SH-SY5Y (cell line): ENCODE measurements around the gene B3GNT3.
A peak's percentile ranks its signal among the peaks of the same experiment; 100 is the strongest.

Experiments used
- GATA2 ChIP-seq: IDR thresholded peaks from 2 replicates; pipeline ENCODE4 v1.6.1; 2011; ENCODE audit warnings: mild to moderate bottlenecking, low read depth, low read length
- GATA3 ChIP-seq: IDR thresholded peaks from 2 replicates; pipeline ENCODE4 v1.6.1; 2011; ENCODE audit warnings: low read depth, mild to moderate bottlenecking, low read length, moderate library complexity

Gene B3GNT3

GRCh38 chr19:17778251-17778967 lies 16.5 kb upstream of the B3GNT3 start:
- TF ChIP-seq GATA2: no peak
- TF ChIP-seq GATA3: no peak

- no peak for TF ChIP-seq GATA2
- TF ChIP-seq GATA3: no peak
Measured at GRCh38 chr19:17778968-17779929, 15.7 kb upstream of the B3GNT3 start.

DNA sequence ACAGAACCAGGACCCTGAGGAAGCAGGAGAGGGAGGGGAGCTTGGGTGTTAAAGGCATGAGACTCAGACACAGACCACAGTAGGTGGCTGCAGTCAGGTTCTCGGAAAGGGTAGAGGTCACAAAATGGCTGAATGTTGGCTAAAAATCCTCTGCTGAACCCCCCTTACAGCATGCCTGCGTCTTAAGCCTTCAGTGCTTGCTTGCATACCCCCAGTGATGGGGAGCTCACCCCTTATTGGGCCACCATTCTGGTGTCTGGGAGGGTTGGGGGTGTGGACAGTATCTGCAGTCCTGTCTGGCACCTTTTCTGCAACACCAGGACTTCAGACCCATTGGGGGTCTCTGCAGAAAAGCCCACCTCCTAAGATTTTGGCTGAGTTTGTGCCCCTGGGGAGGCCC lies 14.2 kb upstream of the B3GNT3 start:
- TF ChIP-seq GATA2 (no peak), GATA3 (no peak)

- TF ChIP-seq GATA2: no peak
- no peak for TF ChIP-seq GATA3
Measured at GRCh38 chr19:17784201-17785008, 10.5 kb upstream of the B3GNT3 start.

GRCh38 chr19:17787274-17787913 lies 7.5 kb upstream of the B3GNT3 start:
- TF ChIP-seq GATA2 (no peak), GATA3 (no peak)

- TF ChIP-seq GATA3 (no peak), GATA2 (no peak)
Measured at GRCh38 chr19:17788632-17789031, 6.3 kb upstream of the B3GNT3 start.

DNA sequence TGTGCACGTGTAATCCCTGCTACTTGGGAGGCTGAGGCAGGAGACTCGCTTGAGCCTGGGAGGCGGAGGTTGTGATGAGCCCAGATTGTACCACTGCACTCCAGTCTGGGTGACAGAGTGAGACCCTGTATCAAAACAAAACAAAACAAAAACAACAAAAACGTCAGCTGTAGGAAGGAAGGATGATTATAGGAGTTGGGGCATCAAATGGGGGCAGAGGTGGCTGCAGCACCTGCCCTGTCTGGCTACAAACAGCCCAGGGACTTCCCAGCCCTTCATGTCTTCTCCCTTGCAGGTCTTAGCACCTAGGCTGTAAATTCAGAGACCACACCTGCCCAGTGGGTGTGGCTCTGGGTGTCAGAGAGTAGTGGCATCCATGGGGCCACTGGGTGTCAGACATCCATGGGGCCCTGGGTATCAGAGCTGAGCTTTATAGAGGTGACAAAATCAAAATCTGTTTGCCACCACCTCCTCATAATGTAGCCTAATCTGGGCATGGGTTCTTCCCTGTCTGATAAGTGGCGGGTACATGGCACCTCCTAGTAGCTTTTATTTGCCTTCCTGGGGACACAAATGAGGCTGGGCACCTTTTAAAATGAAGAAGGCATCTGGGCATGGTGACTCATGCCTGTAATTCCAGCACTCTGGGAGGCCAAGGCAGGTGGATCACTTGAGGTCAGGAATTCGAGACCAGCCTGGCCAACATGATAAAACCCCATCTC lies 4.7 kb upstream of the B3GNT3 start:
- TF ChIP-seq GATA3: no peak
- no peak for TF ChIP-seq GATA2

DNA sequence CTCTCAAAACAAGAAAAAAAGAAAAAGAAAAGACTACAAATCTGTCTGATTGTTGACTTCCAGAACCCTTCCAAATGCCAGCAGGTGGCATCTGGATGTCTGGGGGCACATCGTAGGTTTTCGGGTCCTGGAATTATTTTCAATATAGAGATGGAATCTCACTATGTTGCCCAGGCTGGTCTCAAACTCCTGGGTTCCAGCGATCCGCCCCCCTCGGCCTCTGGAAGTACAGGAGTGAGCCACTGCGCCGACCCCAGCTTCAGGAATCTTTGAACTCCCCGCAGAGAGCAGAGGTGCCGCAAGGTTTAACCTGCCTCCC lies 567 bp upstream of the B3GNT3 start:
- TF ChIP-seq GATA2 (no peak), GATA3 (no peak)

- no peak for TF ChIP-seq GATA2
- TF ChIP-seq GATA3: no peak
Measured at GRCh38 chr19:17795495-17795856, 538 bp downstream of the B3GNT3 start.

- TF ChIP-seq GATA2 (no peak), GATA3 (no peak)
Measured at GRCh38 chr19:17796013-17796837, 1.3 kb downstream of the B3GNT3 start.

- TF ChIP-seq GATA3: no peak
- no peak for TF ChIP-seq GATA2
Measured at GRCh38 chr19:17796838-17797423, 2.0 kb downstream of the B3GNT3 start.

DNA sequence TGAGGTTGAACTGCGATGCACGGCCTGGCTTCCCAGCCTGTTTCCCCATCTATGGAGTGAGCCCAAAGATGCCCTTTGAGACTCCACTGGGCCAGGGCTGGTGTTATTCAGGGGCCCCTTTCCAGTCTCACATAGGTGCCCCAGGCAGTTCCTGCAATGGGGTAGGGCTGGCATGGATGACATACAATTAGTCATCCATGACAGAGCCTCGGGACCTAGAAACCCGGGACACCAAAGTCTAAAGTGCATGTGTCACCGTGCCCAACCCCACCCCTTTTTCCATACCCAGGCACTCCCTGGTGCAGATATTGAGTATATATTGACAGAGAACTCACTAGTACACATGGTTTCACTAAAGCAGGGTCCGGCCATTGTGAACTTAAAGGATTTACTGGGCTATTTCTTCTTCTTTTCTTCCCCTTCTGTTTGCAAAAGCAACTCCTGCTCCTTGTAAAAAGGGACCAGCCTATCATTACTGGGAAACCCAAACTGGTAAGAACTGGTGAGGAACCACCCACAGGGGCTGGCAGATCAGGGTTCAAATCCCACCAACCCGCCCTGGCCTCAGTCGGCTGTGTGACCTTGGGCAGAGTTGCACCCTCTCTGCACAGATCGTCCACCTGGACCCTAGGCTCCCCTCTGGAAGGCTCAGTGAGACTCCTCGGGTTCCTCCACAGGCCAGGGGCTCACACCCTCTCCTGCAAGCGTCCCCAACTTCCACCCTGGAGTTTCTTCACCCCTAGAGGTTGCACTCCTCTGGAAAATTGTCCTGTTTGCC lies 2.7 kb downstream of the B3GNT3 start:
- TF ChIP-seq GATA3 (no peak), GATA2 (no peak)

DNA sequence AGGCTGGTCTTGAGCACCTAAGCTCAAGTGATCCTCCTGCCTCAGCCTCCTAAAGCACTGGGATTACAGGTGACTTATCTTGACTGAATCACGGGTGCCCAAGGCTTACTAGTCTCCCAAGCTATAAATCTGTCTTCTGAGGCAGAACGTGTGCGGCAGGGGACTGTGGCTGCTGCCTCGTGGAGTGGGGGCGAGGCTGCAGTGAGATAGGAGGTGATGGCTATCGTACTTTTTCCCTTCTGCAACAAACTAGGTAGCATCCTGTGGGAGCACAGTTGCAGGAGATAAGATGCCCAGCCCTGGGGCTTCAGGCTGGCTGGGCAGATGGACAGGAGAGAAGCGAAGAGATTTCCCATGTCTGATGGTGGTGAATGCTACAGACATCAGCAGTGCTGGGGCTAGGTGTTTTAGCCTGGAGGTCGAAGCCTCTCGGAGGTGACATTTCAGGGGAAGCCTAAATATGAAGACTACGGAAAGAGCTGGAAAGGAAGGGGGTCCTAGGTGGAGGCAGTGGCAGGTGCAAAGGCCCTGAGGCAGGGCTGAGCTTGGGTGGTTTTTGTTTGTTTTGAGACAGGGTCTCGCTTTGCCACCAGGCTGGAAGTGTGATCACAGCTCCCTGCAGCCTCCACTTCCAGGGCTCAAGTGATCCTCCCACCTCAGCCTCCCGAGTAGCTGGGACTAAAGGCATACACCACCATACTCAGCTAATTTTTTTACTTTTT lies 7.4 kb downstream of the B3GNT3 start:
- TF ChIP-seq GATA2: peak; percentile 94
- TF ChIP-seq GATA3: no peak
